ENCODE measurements around the gene ZNF428.
"Not testable (repeated sequence)": the region's sequence is repeated elsewhere in the genome, so short reads cannot be mapped to it uniquely, and the experiment has no call there.

Gene ZNF428

GRCh38 chr19:43639519-43640423 lies 20.3 kb upstream of the ZNF428 start, which contains the start of gene CADM4:
TSS of gene CADM4 (minus strand) at chr19:43639850. CDS start at chr19:43639790, 60 bp downstream.
- DNase-seq = peak; percentile 3

GRCh38 chr19:43638995-43639518 lies 19.6 kb upstream of the ZNF428 start:
- DNase-seq = no peak

- DNase-seq = no peak
Measured at GRCh38 chr19:43638214-43638994, 19.0 kb upstream of the ZNF428 start.

DNA sequence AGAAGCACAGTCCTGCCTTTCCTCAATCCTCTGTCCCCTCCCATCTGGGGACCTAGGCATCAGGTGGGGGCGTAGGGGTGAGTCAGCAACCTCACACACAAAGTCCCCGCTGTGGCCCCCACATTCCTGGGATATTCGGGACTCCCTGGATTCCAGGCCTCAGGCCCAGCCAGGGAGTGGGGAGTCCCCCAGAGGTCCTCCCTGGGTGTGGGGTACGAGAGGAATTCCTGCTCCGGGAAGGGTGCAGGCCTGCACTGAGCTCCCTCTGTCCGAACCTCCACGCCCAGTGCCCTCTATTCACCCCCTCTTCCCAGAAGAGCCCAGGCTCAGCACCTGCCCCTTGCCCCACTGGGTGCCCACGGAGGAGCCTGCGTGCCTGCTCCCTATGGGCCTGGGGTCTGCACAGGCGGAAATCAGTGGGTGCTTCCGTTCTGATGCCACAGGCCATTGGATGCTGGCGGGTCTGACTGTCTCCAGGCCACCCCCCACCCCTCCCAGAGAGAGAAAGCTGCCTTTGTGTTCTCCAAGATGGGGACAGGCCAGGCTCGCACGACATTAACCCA lies 16.8 kb upstream of the ZNF428 start:
- DNase-seq = no peak

GRCh38 chr19:43635561-43635940 lies 16.1 kb upstream of the ZNF428 start:
- not testable (repeated sequence) for DNase-seq

DNA sequence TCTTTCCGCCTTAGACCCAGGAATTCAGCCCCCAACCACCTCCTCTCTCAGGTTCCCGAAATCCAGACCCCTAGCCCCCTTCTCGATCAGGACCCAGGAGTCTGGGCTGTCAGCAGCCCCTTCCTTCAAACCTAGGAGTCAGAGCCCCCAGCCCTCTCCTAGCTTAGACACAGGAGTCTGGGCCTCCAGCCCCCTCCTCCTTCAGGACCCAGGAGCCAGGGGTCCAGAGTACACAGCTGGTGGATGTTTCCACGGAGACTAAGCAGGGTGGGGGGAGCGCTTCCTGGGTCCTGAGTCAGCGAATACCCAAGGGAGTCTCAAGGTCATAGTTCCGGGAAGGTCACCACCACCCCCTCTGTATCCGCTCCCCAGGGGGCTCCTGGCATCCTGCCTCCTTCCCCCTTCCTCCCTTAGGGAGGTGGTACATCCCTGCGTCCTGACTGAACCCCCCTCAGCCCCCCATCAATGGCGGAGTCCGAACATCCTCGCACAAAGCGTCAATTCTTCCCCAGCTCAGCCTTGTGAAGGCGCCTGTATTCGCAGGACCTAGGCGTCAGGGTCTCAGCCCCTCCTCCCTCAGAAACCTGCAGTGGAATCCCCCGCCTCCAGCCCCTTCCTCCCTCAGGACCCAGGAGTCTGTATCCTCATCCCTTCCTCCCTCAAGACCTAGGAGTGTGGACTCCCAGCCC lies 15.6 kb upstream of the ZNF428 start:
- DNase-seq = peak; percentile 17

DNA sequence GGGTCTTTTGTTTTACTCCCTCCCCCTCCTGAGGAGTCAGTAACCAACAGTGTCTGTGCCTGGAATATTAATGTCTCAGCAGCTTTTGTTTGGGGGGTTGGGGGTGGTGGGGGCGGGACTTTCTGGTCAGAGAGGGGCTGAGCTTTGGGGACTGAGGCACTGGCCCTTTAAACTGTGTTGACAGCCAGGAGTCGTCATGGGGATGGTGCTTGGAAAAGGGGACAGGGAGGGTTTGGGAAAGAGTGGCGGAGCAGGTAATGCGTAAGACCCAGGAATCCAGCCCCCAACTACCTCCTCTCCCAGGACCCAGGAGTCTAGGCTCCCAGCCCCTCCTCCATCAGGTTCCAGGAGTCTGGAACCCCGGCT lies 15.1 kb upstream of the ZNF428 start:
- DNase-seq = no peak

DNA sequence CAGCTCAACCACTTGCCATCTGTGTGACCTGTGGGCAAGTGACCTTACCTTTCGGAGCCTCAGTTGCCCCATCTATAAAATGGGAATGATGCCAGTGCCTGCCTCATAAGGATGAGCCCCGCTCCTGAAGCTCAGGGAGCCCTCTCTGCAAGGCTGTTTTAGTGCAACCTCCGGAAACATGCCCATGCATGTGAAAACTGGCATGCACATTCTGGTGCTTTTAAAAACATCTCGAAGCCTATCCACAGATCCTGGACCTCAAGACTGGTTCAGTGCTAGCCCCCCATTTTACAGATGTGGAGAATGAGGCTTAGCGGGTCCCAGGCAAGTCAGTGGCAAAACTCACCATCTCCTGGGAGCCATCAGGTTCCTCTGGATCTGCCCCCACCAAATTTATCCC lies 14.6 kb upstream of the ZNF428 start:
- DNase-seq = no peak

- no peak for DNase-seq
Measured at GRCh38 chr19:43633520-43633919, 14.1 kb upstream of the ZNF428 start.

DNA sequence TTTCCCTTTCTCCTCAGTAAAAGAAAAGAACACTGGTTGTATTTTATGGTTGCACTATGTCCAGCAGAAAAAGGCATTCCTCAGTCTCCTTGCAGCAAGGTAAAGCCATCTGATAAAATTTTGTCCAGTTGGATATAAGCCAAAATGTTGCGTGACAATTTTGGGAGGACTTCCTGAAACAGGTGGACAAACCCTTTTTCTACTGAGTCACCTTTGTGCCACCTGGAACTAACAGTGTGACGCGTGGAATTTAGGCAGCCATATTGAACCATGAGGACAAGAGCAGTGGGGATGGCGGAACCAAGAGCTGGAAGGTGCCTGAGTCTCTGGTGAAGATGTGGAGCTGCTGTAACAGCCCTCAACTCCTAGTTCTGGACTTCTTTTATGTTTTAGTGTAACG lies 12.1 kb upstream of the ZNF428 start:
- no peak for DNase-seq

DNA sequence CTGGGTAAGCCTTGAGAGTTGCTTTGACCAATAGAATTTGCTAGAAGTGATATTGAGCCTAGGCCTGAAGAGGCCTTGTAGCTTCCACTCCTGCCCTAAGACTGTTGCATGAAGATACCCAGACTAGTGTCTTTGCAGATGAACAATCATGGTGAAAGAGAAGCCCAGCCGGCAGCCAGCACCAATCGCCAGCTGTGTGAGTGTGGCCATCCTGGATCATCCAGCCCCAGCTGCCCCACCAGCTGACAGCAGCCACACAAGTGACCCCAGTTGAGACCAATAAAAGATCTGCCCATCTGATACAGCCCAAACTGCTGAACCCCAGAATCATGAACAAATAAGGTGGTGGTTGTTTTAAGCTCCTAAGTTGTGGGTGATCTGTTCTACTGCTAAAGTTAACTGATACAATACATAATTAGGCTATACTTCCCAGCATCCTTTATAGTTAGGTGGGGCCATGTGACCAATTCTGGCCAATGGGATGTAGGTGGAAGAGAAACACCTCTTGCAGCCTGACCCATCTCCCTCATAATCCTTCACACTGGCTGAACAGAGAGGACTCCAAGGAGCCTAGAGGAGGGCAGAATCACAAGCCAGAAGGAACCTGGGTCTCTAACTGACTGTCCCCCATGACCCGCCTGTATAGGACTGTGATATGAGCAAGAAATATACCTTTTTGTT lies 9.4 kb upstream of the ZNF428 start:
- DNase-seq = no peak

DNA sequence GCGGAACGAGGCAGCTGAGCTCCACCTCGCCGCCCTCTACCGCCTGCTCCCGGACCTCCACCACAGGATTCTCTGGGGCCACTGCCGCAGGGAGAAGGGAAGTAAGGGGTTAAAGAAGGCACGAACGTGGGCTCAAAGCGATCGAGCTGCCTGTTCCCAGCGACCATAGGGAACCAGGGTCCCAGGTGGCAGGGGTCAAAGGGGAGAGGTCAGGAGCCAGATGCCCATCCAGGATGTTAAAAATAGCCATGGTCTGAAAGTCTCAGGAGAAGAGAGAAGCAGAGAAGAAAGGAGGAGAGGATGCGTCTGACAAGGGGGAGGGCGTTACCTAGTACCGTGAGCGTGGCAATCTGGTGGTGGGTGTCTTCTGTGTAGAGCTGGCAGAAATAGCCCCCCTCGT lies 7.4 kb upstream of the ZNF428 start:
- DNase-seq = no peak

DNA sequence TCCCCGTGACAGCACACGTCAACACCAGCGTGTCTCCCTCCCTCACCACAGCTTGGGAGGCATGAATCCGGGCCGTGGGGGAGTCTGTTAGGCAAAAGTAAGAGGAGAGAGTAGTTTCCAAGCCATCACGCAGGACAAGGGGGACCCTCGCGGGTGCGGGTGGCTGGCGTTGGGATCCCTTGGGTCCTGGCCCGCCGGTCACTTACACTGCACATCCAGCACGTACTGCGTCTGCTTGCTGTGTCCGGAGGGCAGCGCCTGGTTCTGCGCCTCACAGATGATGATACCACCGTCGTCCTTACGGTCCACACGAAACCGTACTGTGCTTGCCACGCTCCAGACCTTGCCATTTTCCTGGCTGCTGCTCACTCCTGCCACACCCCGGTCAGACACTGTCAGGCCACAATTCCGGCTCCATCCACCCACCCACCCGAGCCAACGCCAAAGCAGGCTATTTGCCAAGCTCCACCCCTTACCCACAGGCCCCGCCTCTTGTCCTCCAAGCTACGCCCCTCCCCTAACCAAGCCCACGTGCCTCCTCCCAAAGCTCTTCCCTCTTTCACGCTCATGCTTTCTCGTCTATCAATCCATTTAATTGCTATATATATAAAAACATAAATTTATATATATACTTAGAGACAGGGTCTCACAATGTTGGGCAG lies 6.6 kb upstream of the ZNF428 start:
- no peak for DNase-seq

DNA sequence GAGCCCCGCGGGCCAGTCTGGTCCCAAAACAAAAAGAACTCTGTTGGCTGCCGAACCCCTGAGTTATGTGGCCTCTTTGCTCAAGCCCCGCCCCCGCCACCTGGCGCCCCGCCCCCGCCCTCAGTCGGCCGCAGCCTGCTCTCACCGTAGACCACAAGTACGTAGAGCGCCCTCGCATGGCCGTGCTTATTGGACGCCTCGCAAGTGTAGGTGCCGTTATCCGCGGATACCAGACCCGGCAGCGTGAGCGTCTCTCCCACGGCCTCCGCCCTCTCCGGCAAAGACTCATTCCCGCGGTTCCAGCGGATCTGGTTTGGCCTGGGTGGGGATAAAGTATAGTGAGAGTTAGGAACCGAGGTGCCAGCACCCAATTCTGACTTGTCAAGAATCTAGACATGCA lies 5.5 kb upstream of the ZNF428 start:
- no peak for DNase-seq

DNA sequence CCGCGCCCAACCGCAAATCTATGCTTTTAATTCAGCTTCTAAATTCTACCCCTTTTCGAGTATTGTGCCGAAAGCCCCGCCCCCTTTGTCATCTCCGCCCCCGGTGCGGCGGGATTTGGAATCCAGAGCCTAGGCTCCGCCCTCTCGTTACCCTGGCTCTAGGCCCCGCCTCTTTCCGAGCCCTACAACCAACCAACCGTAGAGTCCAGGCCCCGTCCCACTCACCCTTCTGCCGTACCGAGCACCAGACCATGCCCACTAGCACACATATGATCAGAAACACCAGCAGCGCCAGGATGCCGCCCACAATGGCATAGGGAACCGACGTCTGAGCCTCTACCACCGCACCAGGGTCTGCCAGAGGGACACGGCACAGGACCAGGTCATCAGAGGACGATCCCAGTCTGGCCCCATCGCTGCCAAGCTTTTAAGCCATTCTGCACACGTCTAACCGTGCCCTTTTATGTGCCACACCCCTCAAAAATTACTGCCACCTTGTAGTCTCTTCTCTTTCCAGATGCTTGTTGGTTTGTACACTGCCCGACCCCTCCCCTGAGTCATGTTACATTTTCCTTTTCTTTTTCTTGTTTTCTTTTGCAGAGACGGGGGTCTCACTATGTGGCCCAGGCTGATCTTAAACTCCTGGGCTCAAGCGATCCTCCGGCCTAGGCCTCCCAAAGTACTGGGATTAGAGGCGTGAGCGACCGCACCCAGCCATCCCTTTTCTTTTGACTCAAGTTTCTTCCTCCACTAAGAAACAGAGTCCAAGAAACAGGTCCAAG lies 4.7 kb upstream of the ZNF428 start:
- no peak for DNase-seq

- DNase-seq = no peak
Measured at GRCh38 chr19:43622956-43623355, 3.5 kb upstream of the ZNF428 start.

DNA sequence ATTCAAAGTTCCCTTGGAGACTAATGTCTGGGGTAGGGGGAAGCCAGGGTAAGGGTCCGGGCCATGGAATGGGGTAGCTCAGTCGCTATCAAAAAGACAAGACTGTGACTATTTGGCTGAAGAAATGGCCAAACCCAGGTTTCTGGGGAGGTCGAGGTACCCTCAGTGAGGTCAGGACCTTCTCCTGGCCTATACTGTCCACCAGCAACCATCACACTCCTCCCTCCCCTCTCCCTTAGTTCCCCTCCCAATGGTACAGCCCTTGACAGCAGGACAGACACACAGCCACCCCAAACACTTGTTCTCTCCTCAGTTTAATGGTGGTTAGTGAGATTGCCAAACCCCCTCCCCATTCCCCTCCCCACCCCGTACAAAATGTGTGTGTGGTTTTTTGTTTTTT lies 2.6 kb upstream of the ZNF428 start:
- no peak for DNase-seq

DNA sequence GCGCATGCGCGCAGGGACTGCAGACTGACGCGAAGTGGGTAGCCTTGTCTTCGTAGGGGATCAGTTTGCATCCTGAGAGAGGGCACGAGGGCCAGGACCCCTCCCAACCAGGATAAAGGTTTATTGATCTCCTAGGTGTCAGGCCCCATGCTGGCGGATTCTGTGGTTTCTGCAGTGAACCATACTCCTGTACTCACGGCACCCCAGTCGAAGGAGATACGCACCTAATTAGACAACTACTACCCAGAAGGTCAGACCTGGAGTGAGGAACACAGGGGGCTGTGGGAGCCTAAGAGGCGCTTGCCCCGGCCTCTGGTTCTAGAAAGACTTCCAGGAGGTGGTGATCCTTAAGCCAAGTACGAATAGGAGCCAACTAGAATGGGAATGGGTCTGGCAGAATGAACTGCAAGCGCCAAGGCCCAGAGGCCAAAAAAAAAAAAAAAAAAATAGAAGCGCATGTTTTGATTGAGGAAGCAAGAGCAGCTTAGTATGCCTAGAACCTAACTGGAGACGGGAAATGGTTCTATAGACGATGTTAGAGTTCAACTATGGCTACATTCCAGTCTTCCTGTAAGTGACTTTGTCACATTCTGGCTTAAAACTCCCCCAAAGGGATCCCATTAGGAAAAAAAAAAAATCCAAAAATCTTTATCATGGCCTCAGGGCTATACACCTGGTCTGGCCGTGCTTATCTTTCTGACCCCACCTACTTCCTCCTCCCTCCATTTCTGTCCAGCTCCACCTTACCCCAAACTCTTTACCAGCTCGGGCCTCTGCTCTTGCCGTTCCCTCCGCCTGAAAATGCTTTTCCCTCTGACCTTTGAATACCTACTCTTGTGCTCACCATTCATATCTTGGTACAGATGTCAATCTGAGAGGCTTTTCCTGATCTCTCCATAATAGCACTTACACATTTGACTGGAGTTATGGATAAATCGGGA lies 902 bp upstream of the ZNF428 start:
- no peak for DNase-seq

- peak; percentile 77 for DNase-seq
Measured at GRCh38 chr19:43618921-43619261, 538 bp downstream of the ZNF428 start.

DNA sequence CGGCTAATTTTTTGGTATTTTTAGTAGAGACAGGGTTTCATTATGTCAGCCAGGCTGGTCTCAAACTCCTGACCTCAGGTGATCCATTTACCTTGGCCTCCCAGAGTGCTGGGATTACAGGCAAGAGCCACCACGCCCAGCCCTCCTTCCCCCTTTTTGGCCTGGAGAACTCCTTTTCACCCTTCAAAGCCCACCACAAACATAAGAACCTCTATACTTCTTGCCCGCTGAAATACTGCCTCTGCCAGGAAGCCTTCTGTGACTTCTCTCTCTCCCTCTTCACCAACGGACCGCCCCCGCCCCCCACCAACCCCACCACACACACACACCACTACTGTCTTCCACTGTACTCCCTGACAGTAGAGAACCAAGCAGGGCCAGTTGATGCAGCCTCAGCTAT lies 2.5 kb downstream of the ZNF428 start:
- no peak for DNase-seq

Measured in NCI-H2227 treated with DMSO at 0.1 percent for 48 hours (cell line).